Left hindlimb (tissue), 1 donor: ENCODE measurements around the gene OGFOD1.
"Not testable (repeated sequence)": the region's sequence is repeated elsewhere in the genome, so short reads cannot be mapped to it uniquely, and the experiment has no call there.

Source experiments
- DNase-seq: peaks from one replicate; pipeline ENCODE4 v3.0.0-alpha.2; 2018

OGFOD1 gene

DNA sequence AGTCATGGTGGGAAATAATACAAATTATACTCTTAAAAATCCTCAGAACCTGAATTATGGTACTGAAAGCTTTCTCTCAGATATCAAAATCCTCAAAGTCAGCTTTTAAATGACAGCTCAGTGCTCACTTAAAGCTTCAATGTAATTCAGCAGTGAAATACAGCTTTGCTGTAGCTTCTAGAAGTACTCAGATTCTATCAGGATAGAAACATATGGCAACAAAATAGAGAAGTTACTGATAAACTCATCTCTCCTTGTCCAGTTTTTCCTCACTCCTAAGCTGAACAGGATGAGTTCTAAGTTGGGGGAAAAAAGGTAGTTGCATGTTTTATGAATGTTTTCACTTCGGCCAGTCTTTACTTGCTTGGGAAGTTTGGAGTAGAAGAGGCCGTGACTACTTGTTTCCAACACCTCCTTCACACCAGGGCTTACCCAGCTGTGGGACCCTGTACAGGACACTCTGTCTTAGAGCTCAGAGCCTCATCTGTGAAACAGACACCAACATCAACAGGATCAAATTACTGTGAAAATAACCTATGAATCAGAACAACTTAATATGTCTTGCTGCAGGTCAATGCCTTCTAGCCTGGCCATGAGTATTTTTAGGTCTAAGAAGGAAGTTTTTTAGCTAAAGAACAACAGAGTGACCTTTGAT lies 30.2 kb downstream of the OGFOD1 start:
- DNase-seq, result no peak

DNA sequence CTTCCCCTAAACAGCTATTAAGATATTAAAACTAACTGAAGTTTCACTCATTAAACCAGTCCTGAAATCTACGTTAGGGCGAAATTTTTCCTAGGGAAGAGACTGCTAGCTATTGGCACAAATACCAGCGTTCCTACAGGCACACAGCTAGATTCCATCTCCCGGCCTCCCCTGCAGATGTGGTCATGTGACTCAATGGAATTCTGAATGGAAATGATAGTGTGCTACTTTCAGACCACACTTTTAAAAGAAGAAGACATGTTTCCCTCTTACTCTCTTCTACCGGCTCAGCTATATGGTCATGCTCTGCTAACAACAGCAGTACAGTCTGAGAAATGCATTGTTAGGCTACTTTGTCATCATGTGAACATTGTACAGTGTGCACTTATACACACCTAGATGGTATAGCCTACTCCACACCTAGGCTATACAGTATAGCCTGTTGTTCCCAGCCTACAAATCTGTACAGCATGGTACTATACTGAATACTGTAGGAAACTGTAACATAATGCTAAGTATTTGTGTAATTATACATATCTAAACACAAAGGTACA lies 31.4 kb downstream of the OGFOD1 start:
- DNase-seq, result no peak

DNA sequence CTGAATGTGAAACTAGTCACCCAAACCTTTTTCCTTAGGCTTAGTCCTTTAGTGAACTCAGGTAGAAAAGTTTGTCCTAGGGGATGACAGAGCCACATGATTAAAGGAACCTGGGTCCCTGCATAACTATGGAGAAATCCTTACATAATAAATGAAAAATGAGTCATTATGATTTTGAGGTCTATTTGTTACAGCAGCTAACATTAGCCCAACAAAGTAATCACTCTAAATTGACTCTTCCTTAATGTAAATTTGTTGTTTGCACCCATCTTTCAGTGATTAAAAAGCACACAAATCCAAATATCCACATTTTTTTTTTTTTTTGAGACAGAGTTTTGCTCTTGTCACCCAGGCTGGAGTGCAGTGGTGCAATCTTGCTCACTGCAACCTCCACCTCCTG lies 32.0 kb downstream of the OGFOD1 start:
- DNase-seq, result no peak

DNA sequence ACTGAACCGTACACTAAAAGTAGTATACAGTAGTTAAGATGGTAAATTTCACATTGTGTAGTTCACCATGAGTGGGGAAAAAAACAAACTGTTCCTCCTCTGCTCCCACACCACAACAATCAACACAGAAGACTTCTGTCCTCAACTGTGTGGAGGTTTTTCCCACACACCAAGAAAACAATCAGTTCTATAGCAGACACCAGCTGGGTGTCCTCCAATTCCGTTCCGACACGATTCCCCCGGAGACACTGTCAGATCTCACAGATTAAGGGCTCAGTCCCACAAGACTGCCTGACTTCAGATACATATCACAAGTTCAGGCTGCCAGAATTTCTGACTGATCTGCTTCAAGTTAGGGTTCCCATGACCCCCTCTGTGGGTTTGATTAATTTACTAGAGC lies 36.7 kb downstream of the OGFOD1 start:
- no peak for DNase-seq

DNA sequence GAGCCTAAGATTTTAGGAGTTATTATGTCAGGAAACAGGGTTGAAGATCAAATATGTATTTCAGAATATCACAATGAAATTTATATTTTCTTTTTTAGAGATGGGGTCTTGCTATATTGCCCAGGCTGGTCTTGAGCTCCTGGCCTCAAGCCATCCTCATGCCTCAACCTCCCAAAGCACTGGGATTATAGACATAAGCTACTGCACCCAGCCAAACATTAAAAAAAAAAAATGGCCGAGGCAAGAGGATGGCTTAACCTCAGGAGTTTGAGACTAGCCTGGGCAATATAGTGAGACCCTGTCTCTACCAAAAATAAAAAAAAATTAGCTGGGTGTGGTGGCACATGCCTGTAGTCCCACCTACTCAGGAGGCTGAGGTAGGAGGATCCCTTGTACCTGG lies 37.5 kb downstream of the OGFOD1 start:
- not testable (repeated sequence) for DNase-seq

DNA sequence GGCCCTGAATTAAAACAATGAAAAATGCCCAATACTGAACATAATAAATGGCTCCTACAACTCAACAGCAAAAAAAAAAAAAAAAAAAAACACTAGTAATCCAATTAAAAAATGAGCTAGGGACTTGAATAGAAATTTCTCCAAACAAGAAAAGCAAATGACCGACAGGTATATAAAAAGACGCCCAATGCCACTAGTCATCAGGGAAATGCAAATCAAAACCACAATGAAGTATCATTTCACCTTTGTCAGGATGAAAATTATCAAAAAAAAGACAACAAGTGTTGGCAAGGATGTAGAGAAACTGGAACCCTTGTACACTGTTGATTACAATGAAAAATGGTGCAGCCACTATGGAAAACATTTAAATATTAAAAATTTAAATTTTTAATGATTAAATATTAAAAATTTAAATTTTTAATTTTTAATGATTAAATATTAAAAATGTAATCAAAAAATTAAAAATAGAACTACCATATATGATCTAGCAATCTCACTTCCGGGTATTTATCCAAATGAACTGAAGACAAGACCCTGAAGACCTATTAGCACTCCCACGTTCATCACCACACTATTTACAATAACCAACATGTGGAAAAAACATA lies 40.4 kb downstream of the OGFOD1 start:
- DNase-seq, result no peak

DNA sequence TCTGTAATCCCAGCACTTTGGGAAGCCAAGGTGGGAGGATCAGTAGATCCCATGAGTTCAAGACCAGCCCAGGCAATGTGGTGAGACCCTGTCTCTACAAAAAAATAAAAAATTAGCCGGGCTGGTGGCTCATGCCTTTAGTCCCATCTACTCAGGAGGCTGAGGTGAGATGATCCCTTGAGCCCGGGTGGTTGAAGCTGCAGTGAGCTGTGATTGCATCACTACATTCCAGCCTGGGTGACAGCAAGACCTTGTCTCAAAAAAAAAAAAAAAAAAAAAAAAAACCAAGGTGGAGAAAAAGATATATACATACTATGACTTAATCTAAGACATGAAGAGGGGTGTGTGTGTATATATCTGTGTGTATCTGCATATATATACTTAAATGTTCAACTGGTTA lies 41.8 kb downstream of the OGFOD1 start:
- no peak for DNase-seq

DNA sequence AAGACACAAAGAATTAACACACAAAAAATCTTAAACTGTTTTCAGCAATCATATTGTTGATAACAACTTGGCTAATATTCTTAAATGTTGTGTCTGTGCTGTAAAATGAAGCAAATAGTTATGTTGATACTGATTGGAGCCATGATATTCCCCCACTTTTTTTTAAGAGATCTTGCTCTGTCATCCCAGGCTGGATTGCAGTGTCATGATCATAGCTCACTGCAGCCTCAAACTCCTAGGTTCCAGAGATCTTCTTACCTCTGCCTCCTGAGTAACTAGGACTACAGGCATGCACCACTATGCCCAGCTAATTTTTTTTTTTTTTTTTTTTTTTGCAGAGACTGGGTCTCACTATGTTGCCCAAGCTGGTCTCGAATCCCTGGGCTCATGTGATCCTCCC lies 42.5 kb downstream of the OGFOD1 start:
- DNase-seq, result no peak

DNA sequence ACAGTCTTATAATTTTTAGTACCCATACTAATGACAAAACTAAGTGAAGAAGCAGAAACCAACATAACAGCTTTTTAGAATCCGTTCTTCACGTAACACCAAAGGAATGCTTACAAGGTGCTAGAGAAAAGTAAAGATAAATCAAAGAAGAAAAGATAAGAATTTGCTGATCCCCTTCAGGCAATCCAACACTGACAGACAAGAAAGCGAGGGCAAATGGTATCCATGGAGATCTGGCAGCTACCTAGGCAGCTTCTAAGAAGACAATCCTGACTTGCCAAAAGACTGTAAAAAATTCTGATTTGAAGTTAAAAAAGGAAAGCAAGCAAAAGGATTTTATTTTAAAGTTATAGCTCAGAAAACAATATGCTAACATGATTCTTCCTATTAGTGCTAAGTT lies 53.8 kb downstream of the OGFOD1 start:
- no peak for DNase-seq

DNA sequence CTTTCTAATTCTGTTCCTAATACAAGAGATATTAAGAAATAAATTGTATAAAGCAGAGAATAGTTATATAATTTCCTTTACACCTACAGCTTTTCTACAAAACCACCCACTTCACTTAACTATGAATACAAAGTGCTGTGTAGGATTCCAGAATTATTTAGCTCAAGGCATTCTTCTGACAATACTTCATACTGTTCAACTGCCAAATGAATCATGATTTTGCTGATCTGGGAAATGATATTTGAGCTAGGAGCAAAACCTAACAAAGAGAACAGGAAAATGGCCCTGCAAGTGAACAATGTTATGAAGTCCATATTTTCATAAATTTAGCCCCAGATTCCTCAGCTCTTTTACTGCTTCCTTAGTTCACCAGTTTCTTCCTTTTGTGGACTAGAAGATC lies 55.6 kb downstream of the OGFOD1 start:
- DNase-seq, result no peak

DNA sequence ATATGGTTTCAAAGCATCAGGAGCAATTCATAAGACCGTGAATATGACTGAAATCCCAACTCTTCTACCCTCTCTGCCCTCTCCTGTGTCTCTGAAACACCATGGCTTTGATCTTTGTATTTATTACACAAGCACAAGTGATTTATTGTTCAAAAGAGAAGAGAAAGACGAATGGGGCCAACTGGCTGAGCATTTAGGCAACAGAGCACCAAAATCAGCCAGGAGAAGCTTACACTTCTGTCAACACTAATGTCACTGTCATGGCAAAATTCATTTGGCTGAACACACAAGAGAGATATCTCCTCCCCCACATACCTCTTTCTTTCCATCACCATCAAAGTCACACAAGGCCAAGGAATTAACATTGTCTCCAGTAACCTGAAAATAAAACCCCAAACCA lies 59.2 kb downstream of the OGFOD1 start:
- DNase-seq, result no peak

DNA sequence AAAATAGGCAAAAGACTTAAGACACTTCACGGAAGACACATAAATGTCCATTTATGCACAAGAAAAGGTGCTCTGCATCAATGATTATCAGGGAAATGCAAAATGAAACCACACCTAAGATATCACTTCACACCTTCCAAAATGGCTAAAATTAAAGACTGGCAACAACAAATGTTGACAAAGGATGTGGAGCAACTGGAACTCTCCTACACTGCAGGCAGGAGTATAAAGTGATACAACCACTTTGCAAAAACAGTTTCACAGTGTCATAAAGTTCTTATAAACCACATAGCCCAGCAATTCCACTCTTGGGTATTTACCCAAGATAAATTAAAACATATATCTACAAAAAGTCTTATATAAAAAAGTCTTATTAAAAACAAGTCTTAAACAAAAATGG lies 60.7 kb downstream of the OGFOD1 start:
- no peak for DNase-seq

DNA sequence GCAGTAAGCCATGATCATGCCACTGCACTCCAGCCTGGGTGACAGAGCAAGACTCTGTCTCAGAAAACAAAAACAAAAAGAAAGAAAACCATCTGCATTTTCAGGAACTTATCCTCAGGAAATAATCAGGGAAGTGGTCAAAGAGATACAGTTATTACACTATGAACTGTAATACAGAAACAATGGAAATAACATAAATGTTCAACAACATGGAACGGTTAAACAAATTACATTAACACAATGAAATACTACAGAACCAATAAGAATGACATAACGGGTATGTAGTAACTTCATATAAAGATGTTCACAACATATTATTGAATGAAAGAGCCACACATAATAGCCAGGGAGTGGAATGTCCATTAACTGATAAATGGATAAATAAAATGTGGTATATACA lies 61.7 kb downstream of the OGFOD1 start:
- no peak for DNase-seq

DNA sequence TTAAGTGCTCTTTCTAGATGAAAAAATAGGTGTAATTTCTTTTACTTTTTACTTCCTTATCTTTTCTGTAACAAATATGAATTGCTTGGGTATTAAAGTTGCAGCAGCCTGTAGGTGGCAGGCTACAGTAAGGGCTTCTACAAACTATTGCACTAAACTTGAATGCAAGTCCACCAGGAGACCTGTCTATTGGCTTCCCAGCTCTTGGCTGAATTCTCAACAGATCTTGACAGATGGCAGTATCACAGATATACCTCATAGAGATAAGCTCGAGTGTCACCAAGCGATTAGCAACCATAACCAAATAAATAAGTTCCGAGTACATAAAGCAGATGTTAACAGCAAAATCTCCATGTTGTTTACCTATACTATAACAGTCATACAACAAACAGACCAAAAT lies 62.6 kb downstream of the OGFOD1 start:
- DNase-seq, result no peak

DNA sequence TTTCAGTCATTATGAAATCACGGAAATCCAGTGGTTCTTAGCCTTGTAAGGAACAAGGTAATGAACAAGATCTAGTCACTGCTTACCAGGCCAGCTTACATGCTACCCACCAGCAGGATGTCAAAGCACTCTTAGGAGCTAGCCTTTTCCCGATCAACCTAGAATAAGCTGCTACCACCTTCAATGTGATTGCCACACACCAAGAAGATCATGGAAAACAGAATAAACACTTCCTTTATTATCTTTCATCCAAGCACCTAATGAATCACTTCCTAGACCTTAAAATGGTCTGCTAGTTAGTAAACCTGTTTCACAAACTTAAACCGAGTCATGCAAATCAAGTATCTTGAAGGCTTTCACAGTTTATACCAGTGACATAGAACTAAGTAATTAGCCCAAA lies 63.5 kb downstream of the OGFOD1 start:
- DNase-seq, result no peak

DNA sequence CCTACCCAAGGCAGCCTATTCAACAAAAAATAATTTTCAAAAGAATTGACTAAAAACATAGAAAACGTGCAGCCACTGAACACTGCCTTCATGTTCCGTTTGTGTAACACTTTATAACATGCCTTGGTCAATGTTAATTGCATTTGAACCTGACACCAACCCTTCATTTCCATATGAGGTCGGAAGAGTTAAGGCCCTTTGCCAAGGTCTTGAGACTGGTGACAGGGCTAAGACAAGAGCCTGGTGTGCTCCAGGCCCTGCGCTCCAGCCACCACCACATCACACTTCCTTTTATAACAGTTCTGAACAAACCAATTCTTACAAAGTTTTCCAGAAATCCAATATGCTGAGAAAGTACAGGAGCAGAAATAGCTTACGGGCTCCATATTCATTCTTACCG lies 64.3 kb downstream of the OGFOD1 start:
- DNase-seq, result no peak

DNA sequence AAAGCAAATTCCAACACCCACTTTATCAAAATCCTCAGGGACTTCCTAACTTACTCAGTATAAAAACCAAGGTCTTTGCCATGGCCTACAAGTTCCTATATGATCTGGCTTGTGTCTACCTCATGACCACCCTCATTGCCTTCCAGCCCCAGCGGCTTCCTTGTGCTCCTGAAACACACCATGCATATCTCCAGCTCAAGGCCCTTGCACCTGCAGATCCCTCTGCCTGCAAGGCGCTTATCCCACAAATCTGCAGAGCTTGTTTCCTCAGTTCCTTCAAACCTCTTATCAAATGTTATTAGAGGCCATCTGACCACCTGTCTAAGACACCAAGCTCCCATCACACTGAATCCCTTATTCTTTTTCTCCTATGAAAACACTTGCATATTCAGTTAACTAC lies 65.9 kb downstream of the OGFOD1 start:
- no peak for DNase-seq

DNA sequence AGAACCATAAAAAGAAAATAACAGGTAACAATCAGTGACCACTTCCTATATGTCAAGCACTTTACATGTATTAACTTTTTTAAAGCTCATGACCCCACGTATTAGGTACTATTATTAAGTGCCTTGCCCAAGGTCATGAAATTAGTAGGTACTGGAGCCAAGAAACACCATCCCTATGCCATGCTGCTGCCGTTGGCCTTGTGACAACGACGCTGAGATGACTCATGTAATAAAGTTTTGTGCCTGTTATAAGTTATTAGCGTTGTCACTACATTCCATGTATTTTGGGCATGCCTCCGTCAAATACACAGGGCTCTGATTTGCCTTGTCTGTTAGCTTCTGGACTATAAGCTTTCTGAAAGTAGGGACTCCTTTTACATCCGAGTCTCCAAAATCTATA lies 67.1 kb downstream of the OGFOD1 start:
- DNase-seq, result no peak

DNA sequence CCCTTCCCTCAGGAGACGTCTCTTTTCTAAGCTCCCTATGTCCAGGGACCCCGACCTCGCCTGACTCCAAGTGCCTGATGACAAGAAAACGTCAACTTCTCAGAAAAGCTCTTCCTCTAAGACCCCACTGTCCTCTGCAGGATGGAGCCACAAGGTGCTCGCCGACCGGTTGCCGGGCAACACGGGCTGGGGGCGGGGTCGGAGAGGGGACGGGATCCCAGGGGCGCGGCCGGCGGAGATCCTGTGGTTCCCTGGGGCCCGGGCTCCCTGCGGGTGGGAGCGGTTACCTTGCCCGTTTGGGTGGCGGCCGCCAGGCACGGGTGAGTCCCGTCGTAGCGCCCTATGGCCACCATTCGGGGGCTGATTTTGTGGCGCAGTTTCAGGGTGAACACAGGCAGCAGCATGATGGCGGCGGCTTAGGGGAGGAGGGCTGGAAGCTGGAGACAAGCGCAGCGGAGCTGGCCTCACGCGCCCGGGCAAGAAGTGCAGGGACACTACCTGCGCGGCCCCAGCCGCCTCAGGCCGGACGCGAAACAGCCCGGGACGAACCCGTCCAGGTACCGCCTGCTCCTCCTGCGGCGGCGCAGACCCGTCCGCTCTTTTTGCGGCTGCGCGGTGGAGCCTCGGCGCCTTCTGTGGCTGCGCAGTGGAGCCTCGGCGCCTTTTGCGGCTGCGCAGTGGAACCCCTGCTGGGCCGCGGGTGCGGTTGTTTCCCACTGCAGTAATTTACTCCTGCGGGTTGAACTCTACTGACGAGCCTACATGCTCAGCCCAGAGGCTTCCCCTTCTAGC lies 68.3 kb downstream of the OGFOD1 start, which contains the start of gene BBS2:
Gene BBS2 (minus strand): TSS at position 566 of the 792 bp plus-strand sequence. CDS start 162 bp downstream, at position 404.
- DNase-seq, result peak; percentile 92

DNA sequence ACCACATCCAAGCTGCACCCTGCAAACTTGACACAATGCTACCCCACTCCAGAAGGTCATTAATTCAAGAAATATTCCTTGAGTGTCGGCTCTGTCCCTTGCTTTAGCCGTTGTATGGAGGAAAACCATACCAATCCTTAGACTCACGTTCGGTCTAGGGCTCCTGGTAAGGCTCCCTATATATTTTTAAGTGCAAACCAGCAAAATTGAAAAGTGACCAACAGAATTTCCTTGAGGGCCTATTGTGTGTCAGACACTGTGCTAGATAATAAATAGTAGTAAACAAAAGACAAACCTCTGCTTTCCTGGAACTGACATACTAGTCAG lies 68.9 kb downstream of the OGFOD1 start:
- DNase-seq, result no peak

DNA sequence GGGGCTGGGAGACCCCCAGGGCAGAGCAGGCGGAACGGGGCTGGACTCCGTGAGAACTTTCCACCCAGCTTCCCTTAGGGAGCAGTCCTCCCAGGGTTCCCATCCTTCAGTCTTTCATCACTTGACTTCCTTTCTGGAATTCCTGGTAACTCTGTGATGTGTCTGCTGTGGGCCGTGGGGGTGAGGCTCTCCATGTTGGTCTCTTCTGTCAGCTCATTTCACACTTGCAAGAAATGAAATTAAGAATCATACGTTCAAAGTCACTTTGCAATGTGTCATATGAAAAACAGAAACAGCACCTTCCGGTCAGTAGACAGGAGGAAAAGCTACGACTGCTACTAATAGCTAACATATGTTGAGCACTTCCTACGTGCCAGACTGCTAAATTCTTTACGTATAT lies 73.9 kb downstream of the OGFOD1 start:
- no peak for DNase-seq
